UCSD-AML1 (cell line): ENCODE measurements around the gene PCSK6.
"Not testable (repeated sequence)": the region's sequence is repeated elsewhere in the genome, so short reads cannot be mapped to it uniquely, and the experiment has no call there.

ENCODE experiments used
- DNase-seq: peaks from one replicate; lab custom pipeline; 2025; ENCODE audit not compliant: unreplicated experiment; lab: John Stamatoyannopoulos, UW

Gene PCSK6

GRCh38 chr15:101361418-101361817, 128.1 kb downstream of the PCSK6 start:
- DNase-seq: no peak

GRCh38 chr15:101359365-101359947, 130.1 kb downstream of the PCSK6 start:
- DNase-seq: no peak

GRCh38 chr15:101358895-101359294, 130.6 kb downstream of the PCSK6 start:
- no peak for DNase-seq

- DNase-seq: no peak
Measured at GRCh38 chr15:101357885-101358284, 131.6 kb downstream of the PCSK6 start.

GRCh38 chr15:101357333-101357732, 132.2 kb downstream of the PCSK6 start:
- DNase-seq: no peak

- DNase-seq: not testable (repeated sequence)
Measured at GRCh38 chr15:101356512-101357172, 132.9 kb downstream of the PCSK6 start.

GRCh38 chr15:101355678-101356464, 133.6 kb downstream of the PCSK6 start:
- no peak for DNase-seq

GRCh38 chr15:101354891-101355623, 134.4 kb downstream of the PCSK6 start:
- no peak for DNase-seq

GRCh38 chr15:101353240-101353639, 136.3 kb downstream of the PCSK6 start:
- DNase-seq: no peak

GRCh38 chr15:101351736-101352135, 137.8 kb downstream of the PCSK6 start:
- DNase-seq: no peak

- DNase-seq: no peak
Measured at GRCh38 chr15:101349047-101349951, 140.2 kb downstream of the PCSK6 start.

- no peak for DNase-seq
Measured at GRCh38 chr15:101348643-101349042, 140.9 kb downstream of the PCSK6 start.

- DNase-seq: no peak
Measured at GRCh38 chr15:101348015-101348414, 141.5 kb downstream of the PCSK6 start.

- no peak for DNase-seq
Measured at GRCh38 chr15:101347454-101347853, 142.1 kb downstream of the PCSK6 start.

- DNase-seq: no peak
Measured at GRCh38 chr15:101346928-101347327, 142.6 kb downstream of the PCSK6 start.

GRCh38 chr15:101342056-101342455, 147.5 kb downstream of the PCSK6 start:
- DNase-seq: no peak

GRCh38 chr15:101338502-101339057, 150.9 kb downstream of the PCSK6 start:
- DNase-seq: no peak

- no peak for DNase-seq
Measured at GRCh38 chr15:101337976-101338375, 151.5 kb downstream of the PCSK6 start.

- not testable (repeated sequence) for DNase-seq
Measured at GRCh38 chr15:101333907-101334789, 155.4 kb downstream of the PCSK6 start.
